SK-N-SH (cell line): ENCODE results near the gene TMEM174. TPM values are rescaled to one million over a fixed set of nuclear protein-coding genes. Genes with fewer than 3 reads are reported as not detected.

Experiments
- CTCF ChIA-PET: fragments of 300-600, 350-600 bp; formaldehyde crosslinking; extraction: SDS; loops from one replicate; lab custom pipeline; 2021; lab: Yijun Ruan, JAX
- POLR2A ChIA-PET: fragments of 350-600 bp; sonication (Branson Sonifier 250); formaldehyde crosslinking; extraction: SDS; loops from one replicate; lab custom pipeline; 2020; ENCODE audit warnings: antibody characterized with exemption, inconsistent platforms; lab: Yijun Ruan, JAX
- DNase-seq: peaks from one replicate; pipeline ENCODE4 v3.0.0; 2012
- H2AFZ ChIP-seq: fragments of 200-600 bp; sonication (generic); 2 replicates; pipeline ENCODE4 v1.8.1; 2016; ENCODE audit warnings: antibody characterized with exemption, mild to moderate bottlenecking, low read depth
- H3F3A ChIP-seq: fragments of 200-600 bp; sonication (generic); replicated peaks from 2 replicates; pipeline ENCODE3; 2016; ENCODE audit warnings: antibody characterized with exemption, mild to moderate bottlenecking; ENCODE audit not compliant: insufficient read depth
- H3K27ac ChIP-seq, 2 experiments: fragments of 200-500 bp in 1 of 2; fragments of 200-600 bp in 1 of 2; sonication (Bioruptor generic) in 1 of 2; sonication (generic), shearing (Covaris generic) in 1 of 2; 2 replicates each; pipeline versions ENCODE4 v1.5.1 to v1.6.1; 2014 to 2016; ENCODE audit warnings: low read depth in 2 of 2, inconsistent platforms in 1 of 2, low read length in 1 of 2, mild to moderate bottlenecking in 1 of 2, mixed read lengths in 1 of 2
- H3K27me3 ChIP-seq: fragments of 200-600 bp; sonication (generic), shearing (Covaris generic); 2 replicates; pipeline ENCODE4 v1.6.1; 2016; ENCODE audit warnings: mixed run types; ENCODE audit not compliant: insufficient read depth
- H3K36me3 ChIP-seq, 2 experiments: fragments of 200-500 bp in 1 of 2; fragments of 200-600 bp in 1 of 2; sonication (Bioruptor generic) in 1 of 2; sonication (generic) in 1 of 2; replicated peaks in 1 of 2; 2 replicates each; pipeline versions ENCODE3 to v1.5.1; 2014 to 2016; ENCODE audit warnings: low read length in 1 of 2, mild to moderate bottlenecking in 1 of 2; ENCODE audit not compliant: insufficient read depth in 2 of 2, control insufficient read depth in 1 of 2
- H3K4me1 ChIP-seq, 2 experiments: fragments of 200-500 bp in 1 of 2; fragments of 200-600 bp in 1 of 2; sonication (Bioruptor generic) in 1 of 2; sonication (generic), shearing (Covaris generic) in 1 of 2; 2 replicates each; pipeline versions ENCODE4 v1.5.1 to v1.6.1; 2014 to 2016; ENCODE audit warnings: low read depth in 1 of 2, low read length in 1 of 2, mixed run types in 1 of 2; ENCODE audit not compliant: insufficient read depth in 2 of 2, control insufficient read depth in 1 of 2
- H3K4me2 ChIP-seq: fragments of 200-600 bp; sonication (generic), shearing (Covaris generic); 2 replicates; pipeline ENCODE4 v1.6.1; 2017; ENCODE audit warnings: mixed run types
- H3K4me3 ChIP-seq, 2 experiments: fragments of 200-500 bp in 1 of 2; fragments of 200-600 bp in 1 of 2; sonication (Bioruptor generic) in 1 of 2; sonication (generic), shearing (Covaris generic) in 1 of 2; 2 replicates each; pipeline versions ENCODE4 v1.5.1 to v1.8.1; 2014 to 2016; ENCODE audit warnings: low read depth in 2 of 2, inconsistent platforms in 1 of 2, low read length in 1 of 2, mild to moderate bottlenecking in 1 of 2, mixed read lengths in 1 of 2, moderate library complexity in 1 of 2
- H3K79me2 ChIP-seq: fragments of 200-600 bp; sonication (generic); 2 replicates; pipeline ENCODE4 v1.8.1; 2017; ENCODE audit warnings: mild to moderate bottlenecking; ENCODE audit not compliant: insufficient read depth
- H3K9ac ChIP-seq: fragments of 200-600 bp; sonication (generic); 2 replicates; pipeline ENCODE4 v1.6.1; 2017; ENCODE audit warnings: mixed run types
- H3K9me2 ChIP-seq: fragments of 200-600 bp; sonication (generic); 2 replicates; pipeline ENCODE4 v1.6.1; 2017; ENCODE audit warnings: mixed run types
- H3K9me3 ChIP-seq: fragments of 200-600 bp; sonication (generic); 2 replicates; pipeline ENCODE4 v1.6.1; 2017; ENCODE audit warnings: mixed run types, mild to moderate bottlenecking, moderate library complexity
- H4K20me1 ChIP-seq: fragments of 200-600 bp; sonication (generic); 2 replicates; pipeline ENCODE4 v1.6.1; 2017; ENCODE audit warnings: mild to moderate bottlenecking, mixed run types; ENCODE audit not compliant: insufficient read depth
- CTCF ChIP-seq: fragments of 200-600 bp; sonication (generic); IDR thresholded peaks from 2 replicates; pipeline ENCODE4 v1.6.1; 2017; ENCODE audit warnings: antibody characterized with exemption, mild to moderate bottlenecking, moderate library complexity
- FOXM1 ChIP-seq: IDR thresholded peaks from 2 replicates; pipeline ENCODE4 v1.4.0; 2012; ENCODE audit warnings: low read depth, mild to moderate bottlenecking
- MXI1 ChIP-seq: IDR thresholded peaks from 2 replicates; pipeline ENCODE4 v1.6.1; 2012; ENCODE audit warnings: mild to moderate bottlenecking, low read depth, low read length, improper control_type of control experiment
- SIN3A ChIP-seq: IDR thresholded peaks from 2 replicates; pipeline ENCODE4 v1.6.1; 2012; ENCODE audit warnings: low read depth, mild to moderate bottlenecking, low read length, moderate library complexity, borderline replicate concordance
- SMC3 ChIP-seq: IDR thresholded peaks from 2 replicates; pipeline ENCODE4 v1.6.1; 2012; ENCODE audit warnings: low read depth, low read length, improper control_type of control experiment
- USF1 ChIP-seq: IDR thresholded peaks from 2 replicates; pipeline ENCODE4 v1.4.0; 2012; ENCODE audit warnings: low read depth, borderline replicate concordance
- YY1 ChIP-seq: IDR thresholded peaks from 2 replicates; pipeline ENCODE4 v1.4.0; 2012; ENCODE audit warnings: low read depth, mild to moderate bottlenecking
- ZBTB33 ChIP-seq: IDR thresholded peaks from 2 replicates; pipeline ENCODE4 v1.4.0; 2012; ENCODE audit warnings: low read depth, borderline replicate concordance
- WGBS: methylation state at CpG from one replicate; pipeline ENCODE4 v1.1.6; 2017; ENCODE audit warnings: low lambda C conversion rate; 5-methylcytosine and 5-hydroxymethylcytosine counted together
- polyA plus RNA-seq, 3 experiments: library from polyadenylated mRNA; depleted of rRNA; stranded (reverse); fragments of >200 nt; gene quantifications; 2 replicates each; pipeline ENCODE4 v1.2.3, GENCODE V29; 2012

TMEM174 gene
- polyA plus RNA-seq, 1 of the 3 experiments (the other 2 are of a cell fraction) = not detected

GRCh38 chr5:73178265-73178664 lies 5.3 kb downstream of the TMEM174 start:
- no peak for TF ChIP-seq SIN3A
- ChIA-PET POLR2A (no interaction called here), CTCF (interaction anchor here (1.9 kb wide), 1 partner anchor 12 kb away, joined by 5 read pairs; no protein-coding TSS in a partner anchor)
- H3K4me1 ChIP-seq = no peaks in the 10 kb centered on the region
- no peak overlapping the region for H3K4me2 ChIP-seq
- no peak overlapping the region for H3K27ac ChIP-seq
- H3F3A ChIP-seq = no peaks in the 10 kb centered on the region
- no peak overlapping the region for H2AFZ ChIP-seq
- H3K79me2 ChIP-seq = no peaks in the 10 kb centered on the region
- 58% methylated on average over 5 of the region's 5 CpGs for WGBS
- no peaks in the 10 kb centered on the region for H3K36me3 ChIP-seq
- H3K9me2 ChIP-seq = no peaks in the 10 kb centered on the region
- H3K4me3 ChIP-seq = no peak overlapping the region
- no peak overlapping the region for H3K9ac ChIP-seq
- no peaks in the 10 kb centered on the region for H3K9me3 ChIP-seq
- H3K27me3 ChIP-seq = no peaks in the 10 kb centered on the region
- no peaks in the 10 kb centered on the region for H4K20me1 ChIP-seq
- no peak for DNase-seq

- Histone ChIP-seq H3K9ac (no peak overlapping the region), H3K4me1 (no peaks in the 10 kb centered on the region; a peak in 1 of 4 replicates), H3K4me3 (no peak overlapping the region), H3K9me3 (no peaks in the 10 kb centered on the region), H3K27ac (no peak overlapping the region), H4K20me1 (no peaks in the 10 kb centered on the region), H3K36me3 (no peaks in the 10 kb centered on the region), H3K4me2 (no peak overlapping the region), H2AFZ (no peak overlapping the region), H3K79me2 (no peaks in the 10 kb centered on the region), H3F3A (no peaks in the 10 kb centered on the region), H3K27me3 (no peaks in the 10 kb centered on the region), H3K9me2 (no peaks in the 10 kb centered on the region)
- TF ChIP-seq CTCF (no peak), SMC3 (no peak), ZBTB33 (no peak), YY1 (no peak), FOXM1 (no peak), SIN3A (no peak), USF1 (no peak), MXI1 (no peak)
- ChIA-PET CTCF (interaction anchor here (1.5 kb wide), 1 partner anchor 22 kb away, joined by 6 read pairs; no protein-coding TSS in a partner anchor), POLR2A (no interaction called here)
- WGBS = 28% methylated on average over 3 of the region's 3 CpGs
- no peak for DNase-seq
These were observed 6.7 kb downstream of the TMEM174 start for GRCh38 chr5:73179730-73180129.
